IPS DF 19.7 (cell line): ENCODE results near the gene TRAPPC2.

Experiments
- DNase-seq: peaks from one replicate; pipeline ENCODE4 v3.0.0-alpha.2; 2013; ENCODE audit warnings: low read depth, low spot score

TRAPPC2 gene

GRCh38 chrX:13669246-13669737 is 65.1 kb downstream of the TRAPPC2 start:
- DNase-seq: no peak

DNA sequence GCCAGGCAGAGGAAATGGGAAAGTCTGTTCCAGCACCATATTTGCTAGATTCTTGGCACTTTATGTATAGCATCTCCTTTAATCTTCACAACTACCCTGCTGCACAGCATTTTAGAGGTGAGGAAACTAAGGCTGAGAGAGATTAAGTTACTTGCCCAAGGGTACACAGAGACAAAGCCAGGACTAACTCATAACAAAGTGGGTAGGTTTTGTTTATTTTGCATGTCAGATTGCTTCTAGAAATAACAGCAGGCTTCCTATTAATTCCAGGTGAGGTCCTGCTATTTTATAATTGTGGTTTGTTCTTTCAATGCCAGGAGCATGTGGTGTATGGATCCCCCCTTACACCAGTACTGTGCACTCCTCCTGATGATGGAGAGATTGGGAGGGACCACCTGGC is 66.5 kb downstream of the TRAPPC2 start:
- no peak for DNase-seq

GRCh38 chrX:13666836-13667235 is 67.6 kb downstream of the TRAPPC2 start:
- no peak for DNase-seq

DNA sequence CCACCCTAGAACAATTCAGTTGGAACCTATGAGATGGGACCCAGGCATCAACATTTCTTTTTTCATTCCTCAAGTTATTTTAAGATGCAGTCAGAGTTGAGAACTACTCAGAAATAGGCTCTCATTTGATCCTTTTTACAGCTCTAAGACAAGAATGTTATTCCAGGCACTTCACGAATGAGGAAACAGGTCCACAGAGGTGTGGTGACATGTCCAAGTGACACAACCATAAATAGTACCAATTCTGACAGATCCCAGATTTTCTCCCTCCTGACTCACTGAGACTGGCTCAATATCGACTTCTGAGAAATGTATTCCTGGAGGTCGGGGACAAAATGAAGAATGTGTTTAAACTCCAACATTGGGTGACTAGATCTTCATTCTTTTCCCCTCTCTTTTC is 70.4 kb downstream of the TRAPPC2 start:
- no peak for DNase-seq

DNA sequence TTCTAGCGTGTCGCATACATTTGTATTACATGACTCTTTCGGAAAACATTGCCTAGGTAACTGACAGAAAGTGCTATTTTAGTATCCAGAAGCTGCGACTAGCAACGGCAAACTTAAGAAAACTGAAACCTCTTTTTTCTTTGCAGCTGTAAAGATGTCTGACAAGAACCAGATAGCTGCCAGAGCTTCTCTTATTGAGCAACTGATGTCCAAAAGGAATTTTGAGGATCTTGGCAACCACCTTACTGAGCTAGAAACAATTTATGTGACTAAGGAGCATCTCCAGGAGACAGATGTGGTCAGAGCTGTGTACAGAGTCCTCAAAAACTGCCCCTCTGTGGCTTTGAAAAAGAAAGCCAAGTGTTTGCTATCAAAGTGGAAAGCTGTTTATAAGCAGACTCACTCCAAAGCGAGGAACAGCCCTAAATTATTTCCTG is 72.0 kb downstream of the TRAPPC2 start:
- DNase-seq: no peak
